HEK293 (cell line): ENCODE results near the gene BTG2.

Source experiments
- EGR2 ChIP-seq: fragments of 450-650 bp; formaldehyde crosslinking; IDR thresholded peaks from 2 replicates; pipeline ENCODE4 v1.5.1; 2016; ENCODE audit warnings: low read depth, missing biosample characterization, missing genetic modification characterization
- FEZF1 ChIP-seq: fragments of 450-650 bp; formaldehyde crosslinking; IDR thresholded peaks from 2 replicates; pipeline ENCODE4 v1.5.1; 2016; ENCODE audit warnings: missing biosample characterization, missing genetic modification characterization
- GLIS1 ChIP-seq: fragments of 450-650 bp; formaldehyde crosslinking; IDR thresholded peaks from 2 replicates; pipeline ENCODE4 v1.5.1; 2016; ENCODE audit warnings: missing biosample characterization, missing genetic modification characterization
- MEIS1 ChIP-seq: sonication (generic); formaldehyde crosslinking; IDR thresholded peaks from 2 replicates; pipeline ENCODE4 v1.8.1; 2022; ENCODE audit warnings: missing genetic modification reagents, mild to moderate bottlenecking, borderline replicate concordance
- SP7 ChIP-seq: fragments of 450-650 bp; formaldehyde crosslinking; IDR thresholded peaks from 2 replicates; pipeline ENCODE4 v1.5.1; 2016; ENCODE audit warnings: missing biosample characterization, missing genetic modification characterization
- ZBTB48 ChIP-seq: fragments of 450-650 bp; formaldehyde crosslinking; IDR thresholded peaks from 2 replicates; pipeline ENCODE4 v1.5.1; 2016; ENCODE audit warnings: missing biosample characterization, missing genetic modification characterization
- ZFHX2 ChIP-seq: fragments of 450-650 bp; formaldehyde crosslinking; conservative IDR thresholded peaks from 2 replicates; pipeline ENCODE4 v1.5.1; 2016; ENCODE audit warnings: missing biosample characterization, missing genetic modification characterization
- ZIC2 ChIP-seq: fragments of 450-650 bp; formaldehyde crosslinking; IDR thresholded peaks from 2 replicates; pipeline ENCODE4 v1.5.1; 2016; ENCODE audit warnings: missing biosample characterization, missing genetic modification characterization
- ZNF133 ChIP-seq: fragments of 450-650 bp; formaldehyde crosslinking; IDR thresholded peaks from 2 replicates; pipeline ENCODE4 v1.5.1; 2016; ENCODE audit warnings: missing biosample characterization, missing genetic modification characterization
- ZNF2 ChIP-seq: fragments of 450-650 bp; formaldehyde crosslinking; IDR thresholded peaks from 2 replicates; pipeline ENCODE4 v1.5.1; 2016; ENCODE audit warnings: missing biosample characterization, missing genetic modification characterization
- ZNF302 ChIP-seq: fragments of 450-650 bp; formaldehyde crosslinking; IDR thresholded peaks from 2 replicates; pipeline ENCODE4 v1.5.1; 2016; ENCODE audit warnings: missing biosample characterization, missing genetic modification characterization, low read depth
- ZNF335 ChIP-seq: fragments of 450-650 bp; formaldehyde crosslinking; conservative IDR thresholded peaks from 2 replicates; pipeline ENCODE4 v1.5.1; 2016; ENCODE audit warnings: missing biosample characterization, missing genetic modification characterization
- ZNF354C ChIP-seq: fragments of 450-650 bp; formaldehyde crosslinking; IDR thresholded peaks from 2 replicates; pipeline ENCODE4 v1.5.1; 2016; ENCODE audit warnings: missing biosample characterization, missing genetic modification characterization, low read depth, borderline replicate concordance
- ZNF501 ChIP-seq: fragments of 450-650 bp; formaldehyde crosslinking; IDR thresholded peaks from 2 replicates; pipeline ENCODE4 v1.5.1; 2016; ENCODE audit warnings: missing biosample characterization, missing genetic modification characterization
- ZNF555 ChIP-seq: fragments of 450-650 bp; formaldehyde crosslinking; conservative IDR thresholded peaks from 2 replicates; pipeline ENCODE4 v1.5.1; 2017; ENCODE audit warnings: missing biosample characterization, mild to moderate bottlenecking, missing genetic modification characterization, inconsistent platforms
- ZNF571 ChIP-seq: fragments of 450-650 bp; formaldehyde crosslinking; IDR thresholded peaks from 2 replicates; pipeline ENCODE4 v1.5.0; 2017; ENCODE audit warnings: missing biosample characterization, missing genetic modification characterization
- ZNF585B ChIP-seq: fragments of 450-650 bp; formaldehyde crosslinking; IDR thresholded peaks from 2 replicates; pipeline ENCODE4 v1.5.1; 2016; ENCODE audit warnings: missing biosample characterization, missing genetic modification characterization
- ZNF600 ChIP-seq: fragments of 450-650 bp; formaldehyde crosslinking; IDR thresholded peaks from 2 replicates; pipeline ENCODE4 v1.5.1; 2016; ENCODE audit warnings: missing biosample characterization, missing genetic modification characterization
- ZNF626 ChIP-seq: fragments of 450-650 bp; sonication (Bioruptor Pico); formaldehyde crosslinking; IDR thresholded peaks from 2 replicates; pipeline ENCODE4 v1.5.1; 2018; ENCODE audit warnings: missing biosample characterization, missing genetic modification characterization, inconsistent platforms
- ZNF654 ChIP-seq: fragments of 450-650 bp; formaldehyde crosslinking; IDR thresholded peaks from 2 replicates; pipeline ENCODE4 v1.5.1; 2016; ENCODE audit warnings: low read depth, missing biosample characterization, missing genetic modification characterization
- ZNF660 ChIP-seq: fragments of 450-650 bp; IDR thresholded peaks from 2 replicates; pipeline ENCODE4 v1.5.1; 2018; ENCODE audit warnings: missing biosample characterization, mild to moderate bottlenecking, missing genetic modification characterization
- ZNF792 ChIP-seq: fragments of 450-650 bp; formaldehyde crosslinking; IDR thresholded peaks from 2 replicates; pipeline ENCODE4 v1.5.1; 2016; ENCODE audit warnings: missing biosample characterization, missing genetic modification characterization
- ZSCAN30 ChIP-seq: fragments of 450-650 bp; IDR thresholded peaks from 2 replicates; pipeline ENCODE4 v1.5.1; 2018; ENCODE audit warnings: missing biosample characterization, mild to moderate bottlenecking, missing genetic modification characterization, moderate library complexity
- TF ChIP-seq, protein P1 (sequence below): fragments of 450-650 bp; formaldehyde crosslinking; IDR thresholded peaks from 2 replicates; pipeline ENCODE4 v1.5.1; 2016; ENCODE audit warnings: missing biosample characterization, missing genetic modification characterization
- TF ChIP-seq, protein P2 (sequence below): sonication (generic); formaldehyde crosslinking; IDR thresholded peaks from 2 replicates; pipeline ENCODE4 v1.8.1; 2022; ENCODE audit warnings: mild to moderate bottlenecking, moderate library complexity, missing genetic modification reagents
- TF ChIP-seq, protein P3 (sequence below): fragments of 450-650 bp; formaldehyde crosslinking; IDR thresholded peaks from 2 replicates; pipeline ENCODE4 v1.5.1; 2016; ENCODE audit warnings: missing biosample characterization, missing genetic modification characterization
- TF ChIP-seq, protein P4 (sequence below): fragments of 450-650 bp; formaldehyde crosslinking; IDR thresholded peaks from 2 replicates; pipeline ENCODE4 v1.5.1; 2016; ENCODE audit warnings: missing biosample characterization, missing genetic modification characterization, borderline replicate concordance
- TF ChIP-seq, protein P5 (sequence below): fragments of 450-650 bp; IDR thresholded peaks from 2 replicates; pipeline ENCODE4 v1.5.1; 2018; ENCODE audit warnings: missing biosample characterization, mild to moderate bottlenecking, missing genetic modification characterization
- TF ChIP-seq, protein P6 (sequence below): fragments of 450-650 bp; formaldehyde crosslinking; optimal IDR thresholded peaks from 2 replicates; pipeline ENCODE3; 2016; ENCODE audit warnings: missing biosample characterization, mild to moderate bottlenecking, missing genetic modification characterization
- TF ChIP-seq, protein P7 (sequence below): fragments of 450-650 bp; formaldehyde crosslinking; IDR thresholded peaks from 2 replicates; pipeline ENCODE4 v1.5.1; 2016; ENCODE audit warnings: missing biosample characterization, missing genetic modification characterization

Gene BTG2

DNA sequence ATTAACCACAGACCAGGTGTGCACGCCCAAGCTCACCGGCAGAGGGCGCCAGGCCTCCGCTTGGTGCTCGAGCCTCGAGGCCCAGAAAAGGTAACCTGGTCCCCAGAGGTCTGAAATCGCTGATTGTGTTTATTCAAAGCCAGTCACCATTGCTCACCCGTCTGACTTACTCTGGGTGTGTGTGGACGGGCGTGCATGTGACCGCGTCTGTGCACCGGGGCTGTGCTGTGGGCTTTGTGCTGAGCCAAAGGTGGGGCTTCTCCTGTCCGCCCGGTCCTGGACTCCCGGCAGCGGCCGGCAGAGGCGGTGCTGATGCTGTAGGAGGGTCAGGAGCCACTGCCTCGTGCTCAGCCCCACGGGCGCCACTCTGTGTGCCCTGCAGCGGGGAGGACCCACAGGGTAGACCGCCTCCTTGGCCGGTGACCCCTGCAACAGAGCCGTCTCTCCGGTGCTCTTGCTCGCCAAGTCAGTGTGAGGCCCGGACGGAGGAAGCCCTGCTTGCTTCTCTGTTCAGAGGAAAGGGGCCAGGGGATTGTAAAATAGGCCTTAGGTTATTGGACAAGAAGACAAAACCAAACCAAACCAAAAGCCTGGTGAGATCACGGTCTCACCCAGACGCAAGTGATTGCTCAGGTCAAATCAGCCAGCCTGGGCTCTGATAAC lies 32.0 kb upstream of the BTG2 start (continued):
- peak; percentile 87; the same call in 1 of the 2 replicates for TF ChIP-seq ZNF660 (tag by site-specific recombination)
- TF ChIP-seq, protein P1, sequence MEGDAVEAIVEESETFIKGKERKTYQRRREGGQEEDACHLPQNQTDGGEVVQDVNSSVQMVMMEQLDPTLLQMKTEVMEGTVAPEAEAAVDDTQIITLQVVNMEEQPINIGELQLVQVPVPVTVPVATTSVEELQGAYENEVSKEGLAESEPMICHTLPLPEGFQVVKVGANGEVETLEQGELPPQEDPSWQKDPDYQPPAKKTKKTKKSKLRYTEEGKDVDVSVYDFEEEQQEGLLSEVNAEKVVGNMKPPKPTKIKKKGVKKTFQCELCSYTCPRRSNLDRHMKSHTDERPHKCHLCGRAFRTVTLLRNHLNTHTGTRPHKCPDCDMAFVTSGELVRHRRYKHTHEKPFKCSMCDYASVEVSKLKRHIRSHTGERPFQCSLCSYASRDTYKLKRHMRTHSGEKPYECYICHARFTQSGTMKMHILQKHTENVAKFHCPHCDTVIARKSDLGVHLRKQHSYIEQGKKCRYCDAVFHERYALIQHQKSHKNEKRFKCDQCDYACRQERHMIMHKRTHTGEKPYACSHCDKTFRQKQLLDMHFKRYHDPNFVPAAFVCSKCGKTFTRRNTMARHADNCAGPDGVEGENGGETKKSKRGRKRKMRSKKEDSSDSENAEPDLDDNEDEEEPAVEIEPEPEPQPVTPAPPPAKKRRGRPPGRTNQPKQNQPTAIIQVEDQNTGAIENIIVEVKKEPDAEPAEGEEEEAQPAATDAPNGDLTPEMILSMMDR (tag by site-specific recombination): peak; percentile 95
- peak; percentile 87; the same call in 1 of the 2 replicates for TF ChIP-seq ZNF2 (tag by site-specific recombination)
- TF ChIP-seq ZIC2 (tag by site-specific recombination): no peak
- TF ChIP-seq, protein P2, sequence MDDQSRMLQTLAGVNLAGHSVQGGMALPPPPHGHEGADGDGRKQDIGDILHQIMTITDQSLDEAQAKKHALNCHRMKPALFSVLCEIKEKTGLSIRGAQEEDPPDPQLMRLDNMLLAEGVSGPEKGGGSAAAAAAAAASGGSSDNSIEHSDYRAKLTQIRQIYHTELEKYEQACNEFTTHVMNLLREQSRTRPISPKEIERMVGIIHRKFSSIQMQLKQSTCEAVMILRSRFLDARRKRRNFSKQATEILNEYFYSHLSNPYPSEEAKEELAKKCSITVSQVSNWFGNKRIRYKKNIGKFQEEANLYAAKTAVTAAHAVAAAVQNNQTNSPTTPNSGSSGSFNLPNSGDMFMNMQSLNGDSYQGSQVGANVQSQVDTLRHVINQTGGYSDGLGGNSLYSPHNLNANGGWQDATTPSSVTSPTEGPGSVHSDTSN: no peak
- TF ChIP-seq, protein P3, sequence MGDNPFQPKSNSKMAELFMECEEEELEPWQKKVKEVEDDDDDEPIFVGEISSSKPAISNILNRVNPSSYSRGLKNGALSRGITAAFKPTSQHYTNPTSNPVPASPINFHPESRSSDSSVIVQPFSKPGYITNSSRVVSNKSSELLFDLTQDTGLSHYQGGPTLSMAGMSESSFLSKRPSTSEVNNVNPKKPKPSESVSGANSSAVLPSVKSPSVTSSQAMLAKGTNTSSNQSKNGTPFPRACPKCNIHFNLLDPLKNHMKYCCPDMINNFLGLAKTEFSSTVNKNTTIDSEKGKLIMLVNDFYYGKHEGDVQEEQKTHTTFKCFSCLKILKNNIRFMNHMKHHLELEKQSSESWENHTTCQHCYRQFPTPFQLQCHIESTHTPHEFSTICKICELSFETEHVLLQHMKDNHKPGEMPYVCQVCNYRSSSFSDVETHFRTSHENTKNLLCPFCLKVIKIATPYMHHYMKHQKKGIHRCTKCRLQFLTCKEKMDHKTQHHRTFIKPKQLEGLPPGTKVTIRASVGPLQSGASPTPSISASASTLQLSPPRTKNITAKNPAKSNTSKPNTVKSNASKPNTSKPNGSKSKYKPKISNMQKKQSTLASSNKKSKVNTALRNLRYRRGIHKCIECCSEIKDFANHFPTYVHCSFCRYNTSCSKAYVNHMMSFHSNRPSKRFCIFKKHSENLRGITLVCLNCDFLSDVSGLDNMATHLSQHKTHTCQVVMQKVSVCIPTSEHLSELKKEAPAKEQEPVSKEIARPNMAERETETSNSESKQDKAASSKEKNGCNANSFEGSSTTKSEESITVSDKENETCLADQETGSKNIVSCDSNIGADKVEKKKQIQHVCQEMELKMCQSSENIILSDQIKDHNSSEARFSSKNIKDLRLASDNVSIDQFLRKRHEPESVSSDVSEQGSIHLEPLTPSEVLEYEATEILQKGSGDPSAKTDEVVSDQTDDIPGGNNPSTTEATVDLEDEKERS (tag by site-specific recombination): no peak
- TF ChIP-seq, protein P4, sequence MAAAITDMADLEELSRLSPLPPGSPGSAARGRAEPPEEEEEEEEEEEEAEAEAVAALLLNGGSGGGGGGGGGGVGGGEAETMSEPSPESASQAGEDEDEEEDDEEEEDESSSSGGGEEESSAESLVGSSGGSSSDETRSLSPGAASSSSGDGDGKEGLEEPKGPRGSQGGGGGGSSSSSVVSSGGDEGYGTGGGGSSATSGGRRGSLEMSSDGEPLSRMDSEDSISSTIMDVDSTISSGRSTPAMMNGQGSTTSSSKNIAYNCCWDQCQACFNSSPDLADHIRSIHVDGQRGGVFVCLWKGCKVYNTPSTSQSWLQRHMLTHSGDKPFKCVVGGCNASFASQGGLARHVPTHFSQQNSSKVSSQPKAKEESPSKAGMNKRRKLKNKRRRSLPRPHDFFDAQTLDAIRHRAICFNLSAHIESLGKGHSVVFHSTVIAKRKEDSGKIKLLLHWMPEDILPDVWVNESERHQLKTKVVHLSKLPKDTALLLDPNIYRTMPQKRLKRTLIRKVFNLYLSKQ (tag by site-specific recombination): no peak
- TF ChIP-seq ZNF501 (tag by site-specific recombination): peak; percentile 75
- TF ChIP-seq ZNF302 (tag by site-specific recombination): no peak
- no peak; the same call in 1 of the 2 replicates for TF ChIP-seq ZFHX2 (tag by site-specific recombination)
- peak; percentile 65 for TF ChIP-seq FEZF1 (tag by site-specific recombination)
- peak; percentile 94 for TF ChIP-seq ZNF654 (tag by site-specific recombination)
- TF ChIP-seq SP7 (tag by site-specific recombination): peak; percentile 68
- no peak for TF ChIP-seq MEIS1
- TF ChIP-seq GLIS1 (tag by site-specific recombination): peak; percentile 68
- TF ChIP-seq, protein P5, sequence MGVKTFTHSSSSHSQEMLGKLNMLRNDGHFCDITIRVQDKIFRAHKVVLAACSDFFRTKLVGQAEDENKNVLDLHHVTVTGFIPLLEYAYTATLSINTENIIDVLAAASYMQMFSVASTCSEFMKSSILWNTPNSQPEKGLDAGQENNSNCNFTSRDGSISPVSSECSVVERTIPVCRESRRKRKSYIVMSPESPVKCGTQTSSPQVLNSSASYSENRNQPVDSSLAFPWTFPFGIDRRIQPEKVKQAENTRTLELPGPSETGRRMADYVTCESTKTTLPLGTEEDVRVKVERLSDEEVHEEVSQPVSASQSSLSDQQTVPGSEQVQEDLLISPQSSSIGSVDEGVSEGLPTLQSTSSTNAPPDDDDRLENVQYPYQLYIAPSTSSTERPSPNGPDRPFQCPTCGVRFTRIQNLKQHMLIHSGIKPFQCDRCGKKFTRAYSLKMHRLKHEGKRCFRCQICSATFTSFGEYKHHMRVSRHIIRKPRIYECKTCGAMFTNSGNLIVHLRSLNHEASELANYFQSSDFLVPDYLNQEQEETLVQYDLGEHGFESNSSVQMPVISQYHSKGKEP (tag by site-specific recombination): 0 out of 2 replicates have a peak, but pooled peaks have one; percentile 39
- TF ChIP-seq ZBTB48 (tag by site-specific recombination): peak; percentile 69; the same call in 1 of the 2 replicates
- no peak for TF ChIP-seq ZNF354C (tag by site-specific recombination)
- no peak for TF ChIP-seq ZNF585B (tag by site-specific recombination)
- no peak for TF ChIP-seq ZNF792 (tag by site-specific recombination)
- TF ChIP-seq ZNF571 (tag by site-specific recombination): no peak
- no peak for TF ChIP-seq ZNF555
- TF ChIP-seq ZSCAN30 (tag by site-specific recombination): peak; percentile 77
- TF ChIP-seq EGR2 (tag by site-specific recombination): no peak; the same call in none of the 2 replicates
- no peak for TF ChIP-seq ZNF626 (tag by site-specific recombination)
- TF ChIP-seq ZNF133 (tag by site-specific recombination): no peak
- TF ChIP-seq, protein P6, sequence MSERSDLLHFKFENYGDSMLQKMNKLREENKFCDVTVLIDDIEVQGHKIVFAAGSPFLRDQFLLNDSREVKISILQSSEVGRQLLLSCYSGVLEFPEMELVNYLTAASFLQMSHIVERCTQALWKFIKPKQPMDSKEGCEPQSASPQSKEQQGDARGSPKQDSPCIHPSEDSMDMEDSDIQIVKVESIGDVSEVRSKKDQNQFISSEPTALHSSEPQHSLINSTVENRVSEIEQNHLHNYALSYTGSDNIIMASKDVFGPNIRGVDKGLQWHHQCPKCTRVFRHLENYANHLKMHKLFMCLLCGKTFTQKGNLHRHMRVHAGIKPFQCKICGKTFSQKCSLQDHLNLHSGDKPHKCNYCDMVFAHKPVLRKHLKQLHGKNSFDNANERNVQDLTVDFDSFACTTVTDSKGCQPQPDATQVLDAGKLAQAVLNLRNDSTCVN (tag by site-specific recombination): peak; percentile 49
- TF ChIP-seq, protein P7, sequence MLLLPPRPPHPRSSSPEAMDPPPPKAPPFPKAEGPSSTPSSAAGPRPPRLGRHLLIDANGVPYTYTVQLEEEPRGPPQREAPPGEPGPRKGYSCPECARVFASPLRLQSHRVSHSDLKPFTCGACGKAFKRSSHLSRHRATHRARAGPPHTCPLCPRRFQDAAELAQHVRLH (tag by site-specific recombination): peak; percentile 68
- peak; percentile 35; the same call in 1 of the 2 replicates for TF ChIP-seq ZNF335 (tag by site-specific recombination)
- TF ChIP-seq ZNF600 (tag by site-specific recombination): no peak
